ENCODE results near the gene MYOD1.
A peak's percentile ranks its signal among the peaks of the same experiment; 100 is the strongest.

The MYOD1 gene

GRCh38 chr11:17695454-17696441, 23.6 kb upstream of the MYOD1 start:
- DNase-seq (no peak), ATAC-seq (peak; percentile 13)
- Mint-ChIP-seq H3K4me1 (no peaks in the 10 kb centered on the region), H3K4me3 (no peak overlapping the region), H3K9me3 (no peaks in the 10 kb centered on the region), H3K27ac (no peak overlapping the region), H3K36me3 (ENCODE audit: low read depth) (no peaks in the 10 kb centered on the region), H3K27me3 (peaks cover 50% of the 10 kb centered on the region)

GRCh38 chr11:17696741-17697140, 22.6 kb upstream of the MYOD1 start:
- ATAC-seq = no peak
- H3K4me3 Mint-ChIP-seq = no peak overlapping the region
- H3K27ac Mint-ChIP-seq = no peak overlapping the region
- H3K9me3 Mint-ChIP-seq = no peaks in the 10 kb centered on the region
- H3K36me3 Mint-ChIP-seq (ENCODE audit: low read depth) = no peaks in the 10 kb centered on the region
- H3K27me3 Mint-ChIP-seq = peaks cover 44% of the 10 kb centered on the region
- no peak for DNase-seq
- H3K4me1 Mint-ChIP-seq = no peaks in the 10 kb centered on the region

GRCh38 chr11:17697175-17697949, 22.0 kb upstream of the MYOD1 start:
- Mint-ChIP-seq H3K4me3 (no peak overlapping the region), H3K27me3 (peaks cover 42% of the 10 kb centered on the region), H3K9me3 (no peaks in the 10 kb centered on the region), H3K36me3 (ENCODE audit: low read depth) (no peaks in the 10 kb centered on the region), H3K4me1 (no peaks in the 10 kb centered on the region), H3K27ac (no peak overlapping the region)
- ATAC-seq = no peak
- no peak for DNase-seq

GRCh38 chr11:17699147-17700114, 19.9 kb upstream of the MYOD1 start:
- H3K4me3 Mint-ChIP-seq = no peak overlapping the region
- H3K27me3 Mint-ChIP-seq = peaks cover 32% of the 10 kb centered on the region
- peaks cover 3% of the 10 kb centered on the region for H3K9me3 Mint-ChIP-seq
- ATAC-seq (no peak), DNase-seq (no peak)
- no peaks in the 10 kb centered on the region for H3K4me1 Mint-ChIP-seq
- no peaks in the 10 kb centered on the region for H3K36me3 Mint-ChIP-seq (ENCODE audit: low read depth)
- H3K27ac Mint-ChIP-seq = no peak overlapping the region

- H3K4me3 Mint-ChIP-seq = no peak overlapping the region
- peaks cover 24% of the 10 kb centered on the region for H3K27me3 Mint-ChIP-seq
- DNase-seq (no peak), ATAC-seq (no peak)
- H3K27ac Mint-ChIP-seq = no peak overlapping the region
- H3K36me3 Mint-ChIP-seq (ENCODE audit: low read depth) = no peaks in the 10 kb centered on the region
- no peaks in the 10 kb centered on the region for H3K4me1 Mint-ChIP-seq
- H3K9me3 Mint-ChIP-seq = peaks cover 3% of the 10 kb centered on the region
Observed at GRCh38 chr11:17700991-17701390, 18.4 kb upstream of the MYOD1 start.

GRCh38 chr11:17702876-17703275, 16.5 kb upstream of the MYOD1 start:
- peaks cover 3% of the 10 kb centered on the region for H3K9me3 Mint-ChIP-seq
- no peak overlapping the region for H3K4me3 Mint-ChIP-seq
- no peak overlapping the region for H3K27ac Mint-ChIP-seq
- no peaks in the 10 kb centered on the region for H3K36me3 Mint-ChIP-seq (ENCODE audit: low read depth)
- no peak for ATAC-seq
- peaks cover 7% of the 10 kb centered on the region for H3K27me3 Mint-ChIP-seq
- no peaks in the 10 kb centered on the region for H3K4me1 Mint-ChIP-seq
- no peak for DNase-seq

- Mint-ChIP-seq H3K4me3 (no peak overlapping the region), H3K36me3 (ENCODE audit: low read depth) (no peaks in the 10 kb centered on the region), H3K27ac (no peak overlapping the region), H3K27me3 (peaks cover 4% of the 10 kb centered on the region), H3K9me3 (peaks cover 3% of the 10 kb centered on the region), H3K4me1 (no peaks in the 10 kb centered on the region)
- DNase-seq (no peak), ATAC-seq (no peak)
Observed at GRCh38 chr11:17703951-17704350, 15.4 kb upstream of the MYOD1 start.

- DNase-seq (no peak), ATAC-seq (no peak)
- Mint-ChIP-seq H3K9me3 (peaks cover 3% of the 10 kb centered on the region), H3K27ac (no peak overlapping the region), H3K4me3 (no peak overlapping the region), H3K4me1 (no peaks in the 10 kb centered on the region), H3K27me3 (peaks cover 8% of the 10 kb centered on the region), H3K36me3 (ENCODE audit: low read depth) (no peaks in the 10 kb centered on the region)
Observed at GRCh38 chr11:17707830-17708229, 11.5 kb upstream of the MYOD1 start.

- Mint-ChIP-seq H3K4me3 (no peak overlapping the region), H3K4me1 (no peaks in the 10 kb centered on the region), H3K9me3 (no peaks in the 10 kb centered on the region), H3K36me3 (ENCODE audit: low read depth) (no peaks in the 10 kb centered on the region), H3K27ac (no peak overlapping the region), H3K27me3 (peaks cover 11% of the 10 kb centered on the region)
- no peak for ATAC-seq
- no peak for DNase-seq
Observed at GRCh38 chr11:17711836-17712235, 7.5 kb upstream of the MYOD1 start.

- no peak overlapping the region for H3K4me3 Mint-ChIP-seq
- no peaks in the 10 kb centered on the region for H3K4me1 Mint-ChIP-seq
- no peak overlapping the region for H3K27ac Mint-ChIP-seq
- DNase-seq (no peak), ATAC-seq (no peak)
- peaks cover 17% of the 10 kb centered on the region for H3K27me3 Mint-ChIP-seq
- no peaks in the 10 kb centered on the region for H3K36me3 Mint-ChIP-seq (ENCODE audit: low read depth)
- H3K9me3 Mint-ChIP-seq = no peaks in the 10 kb centered on the region
Observed at GRCh38 chr11:17713851-17714250, 5.5 kb upstream of the MYOD1 start.

- H3K4me1 Mint-ChIP-seq = no peaks in the 10 kb centered on the region
- ATAC-seq (no peak), DNase-seq (no peak)
- H3K36me3 Mint-ChIP-seq (ENCODE audit: low read depth) = no peaks in the 10 kb centered on the region
- H3K27me3 Mint-ChIP-seq = peaks cover 18% of the 10 kb centered on the region
- H3K9me3 Mint-ChIP-seq = no peaks in the 10 kb centered on the region
- H3K4me3 Mint-ChIP-seq = no peak overlapping the region
- H3K27ac Mint-ChIP-seq = no peak overlapping the region
Observed at GRCh38 chr11:17714356-17714854, 5.0 kb upstream of the MYOD1 start.

- no peak overlapping the region for H3K27ac Mint-ChIP-seq
- H3K4me1 Mint-ChIP-seq = no peaks in the 10 kb centered on the region
- H3K36me3 Mint-ChIP-seq (ENCODE audit: low read depth) = no peaks in the 10 kb centered on the region
- no peaks in the 10 kb centered on the region for H3K9me3 Mint-ChIP-seq
- H3K27me3 Mint-ChIP-seq = peaks cover 17% of the 10 kb centered on the region
- no peak for ATAC-seq
- H3K4me3 Mint-ChIP-seq = no peak overlapping the region
- no peak for DNase-seq
Observed at GRCh38 chr11:17714870-17715269, 4.5 kb upstream of the MYOD1 start.

GRCh38 chr11:17716807-17717206, 2.6 kb upstream of the MYOD1 start:
- H3K36me3 Mint-ChIP-seq (ENCODE audit: low read depth) = no peaks in the 10 kb centered on the region
- H3K4me3 Mint-ChIP-seq = no peak overlapping the region
- no peak for DNase-seq
- ATAC-seq = no peak
- H3K27me3 Mint-ChIP-seq = peaks cover 28% of the 10 kb centered on the region
- H3K9me3 Mint-ChIP-seq = no peaks in the 10 kb centered on the region
- no peak overlapping the region for H3K27ac Mint-ChIP-seq
- H3K4me1 Mint-ChIP-seq = no peaks in the 10 kb centered on the region

GRCh38 chr11:17718015-17718414, 1.4 kb upstream of the MYOD1 start:
- Mint-ChIP-seq H3K27ac (no peak overlapping the region), H3K27me3 (peaks cover 40% of the 10 kb centered on the region), H3K4me3 (no peak overlapping the region), H3K4me1 (no peaks in the 10 kb centered on the region), H3K9me3 (no peaks in the 10 kb centered on the region), H3K36me3 (ENCODE audit: low read depth) (no peaks in the 10 kb centered on the region)
- DNase-seq (no peak), ATAC-seq (no peak)

Data from activated naive CD8-positive, alpha-beta T cell treated with anti-CD3 and anti-CD28 coated beads, Interleukin-2, amount 50 U/mL, for 24 hours (primary cell).